DOHH2 (cell line): ENCODE results near the gene ARPC5L.

Source experiments
- H3F3A ChIP-seq: fragments of 200-600 bp; sonication (generic), shearing (Covaris generic); 2 replicates; pipeline ENCODE4 v1.6.0; 2016; ENCODE audit warnings: antibody characterized with exemption, mild to moderate bottlenecking; ENCODE audit not compliant: control insufficient read depth, insufficient read depth
- H3K27ac ChIP-seq: fragments of 200-600 bp; sonication (generic); 2 replicates; pipeline ENCODE4 v1.5.1; 2014; ENCODE audit warnings: low read depth, mild to moderate bottlenecking, low read length, moderate library complexity
- H3K27me3 ChIP-seq: fragments of 200-600 bp; sonication (generic); 2 replicates; pipeline ENCODE4 v1.6.1; 2014; ENCODE audit warnings: mild to moderate bottlenecking, low read length, mixed read lengths; ENCODE audit not compliant: control insufficient read depth
- H3K36me3 ChIP-seq: fragments of 200-600 bp; sonication (generic); 2 replicates; pipeline ENCODE4 v1.6.1; 2014; ENCODE audit warnings: mild to moderate bottlenecking, low read length, moderate library complexity, mixed read lengths; ENCODE audit not compliant: control insufficient read depth
- H3K4me1 ChIP-seq: fragments of 200-600 bp; sonication (generic); 2 replicates; pipeline ENCODE4 v1.6.1; 2014; ENCODE audit warnings: mild to moderate bottlenecking, low read length, mixed read lengths; ENCODE audit not compliant: control insufficient read depth
- H3K4me2 ChIP-seq: fragments of 200-600 bp; sonication (generic); 2 replicates; pipeline ENCODE4 v1.6.0; 2014; ENCODE audit warnings: mild to moderate bottlenecking, low read length, moderate library complexity
- H3K4me3 ChIP-seq: fragments of 200-600 bp; sonication (generic); 2 replicates; pipeline ENCODE4 v1.5.1; 2014; ENCODE audit warnings: mild to moderate bottlenecking, low read length, mixed read lengths
- H3K79me2 ChIP-seq: fragments of 200-600 bp; sonication (generic); 2 replicates; pipeline ENCODE4 v1.6.1; 2014; ENCODE audit warnings: mild to moderate bottlenecking, low read length, mixed read lengths; ENCODE audit not compliant: control insufficient read depth
- H3K9me2 ChIP-seq: fragments of 200-600 bp; sonication (generic); replicated peaks from 2 replicates; pipeline ENCODE4 v1.6.1; 2014; ENCODE audit warnings: mild to moderate bottlenecking, low read length, mixed read lengths; ENCODE audit not compliant: control insufficient read depth
- H3K9me3 ChIP-seq: fragments of 200-600 bp; sonication (generic); 2 replicates; pipeline ENCODE4 v1.6.1; 2014; ENCODE audit warnings: antibody characterized with exemption, low read length, mixed read lengths; ENCODE audit not compliant: control insufficient read depth, insufficient read depth
- H4K20me1 ChIP-seq: fragments of 200-600 bp; sonication (generic); 2 replicates; pipeline ENCODE4 v1.6.0; 2014; ENCODE audit warnings: low read depth, mild to moderate bottlenecking, antibody characterized with exemption, low read length, moderate library complexity; ENCODE audit not compliant: control insufficient read depth, insufficient read depth
- CTCF ChIP-seq: fragments of 200-600 bp; sonication (generic); IDR thresholded peaks from one replicate; pipeline ENCODE4 v1.5.1; 2014; ENCODE audit warnings: antibody characterized with exemption, mild to moderate bottlenecking, low read depth, low read length; ENCODE audit not compliant: poor library complexity, severe bottlenecking
- EZH2phosphoT487 ChIP-seq: fragments of 200-600 bp; sonication (generic); IDR thresholded peaks from 2 replicates; pipeline ENCODE4 v1.6.1; 2017; ENCODE audit warnings: borderline replicate concordance, mild to moderate bottlenecking, antibody characterized with exemption, low read length, moderate library complexity, mixed read lengths

Gene ARPC5L

GRCh38 chr9:124885551-124885950, 23.6 kb downstream of the ARPC5L start:
- Histone ChIP-seq H3K36me3 (peaks cover 29% of the 10 kb centered on the region), H3K4me1 (peaks cover 2% of the 10 kb centered on the region), H3K27ac (no peak overlapping the region), H3K79me2 (no peaks in the 10 kb centered on the region), H4K20me1 (no peaks in the 10 kb centered on the region), H3K9me2 (no peaks in the 10 kb centered on the region), H3F3A (no peaks in the 10 kb centered on the region), H3K4me2 (no peak overlapping the region), H3K27me3 (no peaks in the 10 kb centered on the region), H3K9me3 (no peaks in the 10 kb centered on the region), H3K4me3 (no peak overlapping the region)
- TF ChIP-seq EZH2phosphoT487 (no peak), CTCF (no peak)

GRCh38 chr9:124886461-124886860, 24.5 kb downstream of the ARPC5L start:
- TF ChIP-seq EZH2phosphoT487 (no peak), CTCF (no peak)
- no peaks in the 10 kb centered on the region for H3K27me3 ChIP-seq
- H3K4me2 ChIP-seq: no peak overlapping the region
- H3K4me3 ChIP-seq: no peak overlapping the region
- no peaks in the 10 kb centered on the region for H3F3A ChIP-seq
- H3K4me1 ChIP-seq: no peaks in the 10 kb centered on the region
- H4K20me1 ChIP-seq: no peaks in the 10 kb centered on the region
- no peaks in the 10 kb centered on the region for H3K9me2 ChIP-seq
- no peaks in the 10 kb centered on the region for H3K79me2 ChIP-seq
- H3K27ac ChIP-seq: no peak overlapping the region
- no peaks in the 10 kb centered on the region for H3K9me3 ChIP-seq
- H3K36me3 ChIP-seq: peaks cover 30% of the 10 kb centered on the region

- H3K27me3 ChIP-seq: no peaks in the 10 kb centered on the region
- H3F3A ChIP-seq: no peaks in the 10 kb centered on the region
- H3K4me3 ChIP-seq: no peak overlapping the region
- peaks cover 31% of the 10 kb centered on the region for H3K36me3 ChIP-seq
- no peak overlapping the region for H3K4me2 ChIP-seq
- H3K9me3 ChIP-seq: no peaks in the 10 kb centered on the region
- no peaks in the 10 kb centered on the region for H3K4me1 ChIP-seq
- no peak overlapping the region for H3K27ac ChIP-seq
- no peaks in the 10 kb centered on the region for H3K9me2 ChIP-seq
- no peaks in the 10 kb centered on the region for H3K79me2 ChIP-seq
- TF ChIP-seq EZH2phosphoT487: no peak
- no peak for TF ChIP-seq CTCF
- no peaks in the 10 kb centered on the region for H4K20me1 ChIP-seq
Observed at GRCh38 chr9:124886866-124887492, 25.0 kb downstream of the ARPC5L start.
